GM12864 (cell line): ENCODE measurements around the gene SMG6.

Source experiments
- DNase-seq: peaks from one replicate; pipeline ENCODE4 v3.0.0-alpha.2; 2011; ENCODE audit warnings: low read depth
- H3K4me3 ChIP-seq: 2 replicates; pipeline ENCODE4 v1.5.1; 2011; ENCODE audit warnings: mild to moderate bottlenecking, low read depth, low read length, control low read depth
- TF ChIP-seq, protein P1 (sequence below): IDR thresholded peaks from 2 replicates; pipeline ENCODE4 v1.5.1; 2011; ENCODE audit warnings: low read depth, mild to moderate bottlenecking, moderate library complexity, low read length, control low read depth, inconsistent platforms; ENCODE audit errors: missing control alignments

SMG6 gene

DNA sequence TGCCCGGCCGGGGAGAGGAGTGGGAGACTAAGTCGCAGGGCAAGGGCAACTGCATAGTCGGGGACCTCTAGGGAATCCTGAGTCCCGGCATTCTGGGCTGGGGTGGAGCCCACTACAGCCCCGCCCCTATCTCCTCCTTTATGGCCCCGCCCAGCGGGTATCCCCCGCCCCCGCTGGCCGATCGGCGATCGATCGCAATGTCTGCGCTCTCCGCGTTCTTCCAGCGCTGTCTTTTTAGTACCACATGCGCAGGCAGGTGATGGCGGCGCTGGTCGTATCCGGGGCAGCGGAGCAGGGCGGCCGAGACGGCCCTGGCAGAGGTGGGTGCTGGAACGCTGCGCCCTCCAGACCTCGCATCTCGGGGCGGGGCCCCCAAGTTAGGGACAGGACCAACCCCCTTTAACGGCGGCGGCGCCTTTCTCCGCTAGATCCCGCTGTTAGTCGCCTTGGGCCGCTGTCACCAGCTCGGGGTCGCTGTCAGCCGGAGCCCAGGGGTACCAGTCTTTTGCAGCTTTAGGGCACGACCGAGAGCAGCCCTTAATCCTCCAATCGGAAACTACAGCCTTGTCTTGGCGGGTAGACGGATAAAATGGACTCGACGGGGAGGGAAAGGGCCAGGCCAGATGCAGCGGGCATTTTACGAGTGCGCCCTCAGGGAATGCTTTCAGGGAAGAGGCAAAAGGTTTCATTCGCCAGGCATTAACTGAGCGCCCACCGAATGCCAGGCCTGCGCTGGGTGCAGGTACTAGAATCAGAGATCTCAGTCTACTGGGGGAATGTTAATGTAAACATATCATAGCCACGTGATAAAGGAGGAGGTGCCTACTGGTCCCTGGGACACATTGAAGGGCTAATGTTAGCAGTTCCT, 273.4 kb downstream of the SMG6 start, which contains the start of gene DPH1:
Gene DPH1 (plus strand): TSS at position 243 of the 868 bp plus-strand sequence. CDS start 17 bp downstream, at position 260.
- peak within 1 kb of the TSS; percentile 95 for H3K4me3 ChIP-seq
- DNase-seq: peak; percentile 75
- TF ChIP-seq, protein P1, sequence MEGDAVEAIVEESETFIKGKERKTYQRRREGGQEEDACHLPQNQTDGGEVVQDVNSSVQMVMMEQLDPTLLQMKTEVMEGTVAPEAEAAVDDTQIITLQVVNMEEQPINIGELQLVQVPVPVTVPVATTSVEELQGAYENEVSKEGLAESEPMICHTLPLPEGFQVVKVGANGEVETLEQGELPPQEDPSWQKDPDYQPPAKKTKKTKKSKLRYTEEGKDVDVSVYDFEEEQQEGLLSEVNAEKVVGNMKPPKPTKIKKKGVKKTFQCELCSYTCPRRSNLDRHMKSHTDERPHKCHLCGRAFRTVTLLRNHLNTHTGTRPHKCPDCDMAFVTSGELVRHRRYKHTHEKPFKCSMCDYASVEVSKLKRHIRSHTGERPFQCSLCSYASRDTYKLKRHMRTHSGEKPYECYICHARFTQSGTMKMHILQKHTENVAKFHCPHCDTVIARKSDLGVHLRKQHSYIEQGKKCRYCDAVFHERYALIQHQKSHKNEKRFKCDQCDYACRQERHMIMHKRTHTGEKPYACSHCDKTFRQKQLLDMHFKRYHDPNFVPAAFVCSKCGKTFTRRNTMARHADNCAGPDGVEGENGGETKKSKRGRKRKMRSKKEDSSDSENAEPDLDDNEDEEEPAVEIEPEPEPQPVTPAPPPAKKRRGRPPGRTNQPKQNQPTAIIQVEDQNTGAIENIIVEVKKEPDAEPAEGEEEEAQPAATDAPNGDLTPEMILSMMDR: no peak

DNA sequence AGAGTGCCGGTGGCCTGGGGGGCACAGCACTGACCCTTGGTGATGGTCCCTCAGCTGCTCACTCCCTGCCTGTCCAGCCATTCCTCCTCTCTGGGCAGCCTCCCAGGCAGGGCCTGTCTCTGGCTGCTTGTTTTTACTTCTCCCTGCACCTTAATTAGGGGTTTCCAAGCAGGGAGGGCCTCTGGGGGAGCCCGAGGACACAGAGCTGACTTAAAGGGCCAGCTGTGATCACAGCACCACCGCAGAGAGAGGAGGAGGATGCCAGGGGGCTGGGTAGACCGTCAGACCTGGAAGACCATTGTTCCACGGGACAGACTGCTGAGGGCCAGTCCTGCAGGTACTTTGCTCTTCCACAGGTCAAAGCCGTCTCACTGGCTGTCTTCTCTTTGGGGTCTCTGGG, 274.8 kb downstream of the SMG6 start:
- H3K4me3 ChIP-seq: no peak overlapping the region
- TF ChIP-seq, protein P1: no peak
- no peak for DNase-seq

DNA sequence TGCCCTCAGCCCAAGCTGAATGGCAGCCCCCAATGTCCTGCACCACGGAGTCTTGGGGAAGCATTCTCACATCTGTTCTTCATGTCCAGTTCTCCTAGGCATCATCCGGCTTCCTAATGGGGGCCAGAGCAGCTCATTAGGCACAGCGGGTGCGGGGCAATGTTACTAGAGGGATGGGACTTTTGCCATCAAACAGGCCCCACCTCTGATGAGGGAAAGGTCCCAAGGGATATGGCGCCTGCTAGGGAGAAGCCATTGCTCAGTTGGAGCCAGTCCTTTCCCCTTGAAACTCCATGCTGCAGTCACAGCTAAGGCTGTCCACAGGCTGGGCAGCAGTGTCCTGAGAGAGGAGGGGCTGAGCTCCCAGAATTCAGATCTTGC, 275.4 kb downstream of the SMG6 start:
- no peak for DNase-seq
- H3K4me3 ChIP-seq: no peak overlapping the region
- TF ChIP-seq, protein P1: no peak

DNA sequence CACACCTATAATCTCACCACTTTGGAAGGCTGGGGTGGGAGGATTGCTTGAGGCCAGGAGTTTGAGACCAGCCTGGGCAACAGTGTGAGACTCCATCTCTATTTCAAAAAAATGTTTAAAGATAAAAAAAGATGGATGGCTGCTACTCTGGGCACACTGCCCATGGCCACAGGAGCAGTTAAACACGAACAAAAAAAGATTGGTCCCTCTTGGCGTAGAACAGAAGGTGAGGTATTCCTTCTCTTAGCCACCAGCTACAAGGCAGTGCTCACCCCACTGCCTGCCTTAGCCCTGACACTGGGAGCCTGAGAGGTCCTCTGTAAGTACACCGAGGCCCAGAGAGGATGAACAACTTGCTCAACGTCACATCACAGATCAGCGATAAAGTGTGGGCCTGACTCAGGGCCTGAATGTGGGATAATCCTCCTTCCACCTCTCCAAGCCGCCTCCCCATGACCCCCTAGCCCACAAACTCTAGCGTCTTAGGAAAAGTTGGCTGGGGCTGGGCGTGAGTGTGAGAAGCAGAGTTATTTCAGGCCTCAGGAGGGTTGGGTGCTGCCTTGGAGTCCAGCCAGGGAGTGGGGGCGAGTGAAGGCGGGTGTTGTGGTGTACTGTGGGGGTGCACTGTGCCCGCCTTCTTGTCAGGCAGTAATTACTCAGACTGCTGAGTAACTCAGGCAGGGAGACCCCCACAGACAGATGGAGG, 275.9 kb downstream of the SMG6 start:
- DNase-seq: no peak
- H3K4me3 ChIP-seq: no peak overlapping the region
- TF ChIP-seq, protein P1: no peak

DNA sequence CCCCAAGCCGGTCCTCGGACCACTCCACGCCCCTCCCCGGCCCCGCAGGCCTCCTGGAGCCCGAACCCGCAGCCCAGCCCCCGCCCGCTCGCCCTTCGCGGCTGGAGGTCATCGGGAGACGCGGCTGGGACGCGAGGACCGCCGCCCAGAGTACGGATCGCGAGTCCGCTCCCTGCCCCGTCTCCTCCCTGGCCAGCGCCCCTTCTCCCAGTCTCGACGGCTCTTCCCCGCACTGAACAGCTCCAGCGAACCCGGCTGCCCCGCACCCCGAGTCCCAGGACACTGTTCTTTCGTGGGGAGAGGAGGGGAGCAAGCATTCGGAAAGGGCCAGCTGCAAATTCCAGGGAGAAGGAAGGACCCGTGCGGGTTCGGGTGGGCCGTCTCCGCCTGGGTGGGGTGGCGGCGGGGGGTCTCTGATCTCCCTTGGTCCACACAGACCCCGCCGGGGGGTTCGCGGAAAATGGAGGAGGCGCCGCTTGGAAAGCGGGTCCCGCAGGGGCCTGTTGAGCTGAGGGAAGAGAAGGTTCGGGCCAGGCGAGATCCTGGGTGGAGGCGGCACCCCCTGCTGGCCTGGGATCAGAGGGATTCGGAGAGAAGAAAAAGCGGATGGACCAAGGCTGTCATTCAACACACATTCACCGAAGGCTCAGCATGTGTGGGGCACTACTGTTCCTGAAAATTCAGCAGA, 277.8 kb downstream of the SMG6 start:
- TF ChIP-seq, protein P1: no peak
- DNase-seq: no peak
- peak overlapping the region; percentile 4 for H3K4me3 ChIP-seq

DNA sequence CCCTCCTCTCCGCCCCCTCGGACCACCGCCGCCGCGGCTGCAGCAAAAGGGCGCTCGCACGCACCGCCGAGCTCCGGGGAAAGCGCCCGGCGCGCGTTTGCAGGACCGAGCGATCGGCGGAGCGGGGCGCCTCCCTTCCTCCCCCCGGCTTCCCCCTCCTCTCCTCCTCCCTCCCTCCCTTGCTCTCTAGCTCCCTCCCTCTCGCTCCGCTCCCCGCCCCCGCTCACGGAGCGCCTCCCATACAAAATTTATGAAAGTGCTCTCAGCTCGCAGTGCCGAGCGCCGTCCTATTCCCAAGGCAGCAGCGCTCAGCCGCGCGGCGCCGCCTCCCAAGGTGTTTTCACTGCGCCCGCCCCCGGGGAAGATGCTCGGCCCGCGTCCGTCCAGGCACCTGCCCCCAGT, 278.4 kb downstream of the SMG6 start, which contains the start of gene RTN4RL1:
Gene RTN4RL1 (minus strand): TSS at position 115 of the 402 bp plus-strand sequence. CDS start 469 bp downstream, outside the sequence.
- TF ChIP-seq, protein P1: no peak
- H3K4me3 ChIP-seq: peak within 1 kb of the TSS; percentile 4
- DNase-seq: no peak
